GM21825 (cell line): ENCODE measurements around the gene UPK1A.
"Not testable (repeated sequence)": the region's sequence is repeated elsewhere in the genome, so short reads cannot be mapped to it uniquely, and the experiment has no call there.

Experiments
- ATAC-seq: cut with Tn5 transposase; IDR thresholded peaks from one replicate; pipeline ENCODE4 v1.9.1; 2021; ENCODE audit warnings: mild to moderate bottlenecking, moderate library complexity; ENCODE audit not compliant: unreplicated experiment

Gene UPK1A

DNA sequence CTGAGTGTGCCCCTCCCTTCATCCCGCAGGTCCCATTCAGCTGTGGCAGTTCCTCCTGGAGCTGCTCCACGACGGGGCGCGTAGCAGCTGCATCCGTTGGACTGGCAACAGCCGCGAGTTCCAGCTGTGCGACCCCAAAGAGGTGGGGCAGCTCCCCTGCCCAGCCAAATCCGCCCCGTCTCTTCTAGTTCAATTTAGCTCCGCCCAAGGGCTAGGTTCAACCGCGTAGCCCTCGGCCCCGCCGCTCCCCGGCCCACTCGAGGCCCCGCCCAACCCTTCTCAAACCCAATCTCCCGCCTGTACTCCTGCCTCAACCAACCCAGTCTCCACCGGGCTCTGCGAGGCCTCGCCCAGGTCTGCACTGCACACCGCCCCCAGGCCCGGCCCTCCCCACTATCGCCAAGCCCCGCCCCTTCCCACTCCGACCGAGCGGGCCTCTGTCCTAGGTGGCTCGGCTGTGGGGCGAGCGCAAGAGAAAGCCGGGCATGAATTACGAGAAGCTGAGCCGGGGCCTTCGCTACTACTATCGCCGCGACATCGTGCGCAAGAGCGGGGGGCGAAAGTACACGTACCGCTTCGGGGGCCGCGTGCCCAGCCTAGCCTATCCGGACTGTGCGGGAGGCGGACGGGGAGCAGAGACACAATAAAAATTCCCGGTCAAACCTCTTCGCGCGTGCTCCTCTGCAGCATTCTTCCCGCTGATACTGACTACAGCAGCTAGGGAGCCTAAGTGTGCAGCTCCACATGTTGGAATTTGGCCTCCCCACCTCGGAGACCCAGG is 21.9 kb upstream of the UPK1A start:
- ATAC-seq, result peak; percentile 67

DNA sequence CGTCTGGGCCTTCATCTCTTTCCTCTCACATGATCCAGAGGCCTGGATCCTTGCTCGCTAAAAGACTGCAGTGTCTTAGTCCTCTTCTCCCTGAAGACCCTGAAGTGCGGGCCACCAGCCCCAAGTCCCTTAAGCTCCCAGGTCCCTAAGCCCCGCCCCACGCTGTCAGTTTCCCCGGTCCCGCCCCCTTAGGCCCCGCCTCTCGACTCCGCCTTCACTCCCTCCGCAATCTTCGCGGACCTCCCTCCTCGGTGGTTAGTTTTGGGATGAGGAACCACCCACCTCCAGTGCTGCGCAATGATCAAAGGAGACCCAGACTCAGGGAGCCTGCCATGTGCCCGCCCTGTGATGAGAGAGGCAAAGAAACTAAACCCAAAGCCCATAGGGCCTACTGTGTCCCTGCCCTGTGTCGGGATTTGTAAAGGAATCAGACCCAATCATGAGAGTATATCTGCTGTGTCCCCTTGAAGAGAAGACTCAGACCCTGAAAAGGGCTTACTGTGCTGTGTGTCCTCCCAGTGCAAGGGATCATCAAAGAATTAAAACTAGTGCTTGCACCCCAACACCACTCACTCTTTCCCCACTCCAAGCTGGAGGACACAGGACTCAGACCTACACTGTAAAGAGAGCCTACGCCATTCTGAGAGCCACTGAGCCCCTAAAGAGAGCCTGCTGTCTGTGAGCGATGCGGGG is 21.2 kb upstream of the UPK1A start:
- ATAC-seq, result no peak

DNA sequence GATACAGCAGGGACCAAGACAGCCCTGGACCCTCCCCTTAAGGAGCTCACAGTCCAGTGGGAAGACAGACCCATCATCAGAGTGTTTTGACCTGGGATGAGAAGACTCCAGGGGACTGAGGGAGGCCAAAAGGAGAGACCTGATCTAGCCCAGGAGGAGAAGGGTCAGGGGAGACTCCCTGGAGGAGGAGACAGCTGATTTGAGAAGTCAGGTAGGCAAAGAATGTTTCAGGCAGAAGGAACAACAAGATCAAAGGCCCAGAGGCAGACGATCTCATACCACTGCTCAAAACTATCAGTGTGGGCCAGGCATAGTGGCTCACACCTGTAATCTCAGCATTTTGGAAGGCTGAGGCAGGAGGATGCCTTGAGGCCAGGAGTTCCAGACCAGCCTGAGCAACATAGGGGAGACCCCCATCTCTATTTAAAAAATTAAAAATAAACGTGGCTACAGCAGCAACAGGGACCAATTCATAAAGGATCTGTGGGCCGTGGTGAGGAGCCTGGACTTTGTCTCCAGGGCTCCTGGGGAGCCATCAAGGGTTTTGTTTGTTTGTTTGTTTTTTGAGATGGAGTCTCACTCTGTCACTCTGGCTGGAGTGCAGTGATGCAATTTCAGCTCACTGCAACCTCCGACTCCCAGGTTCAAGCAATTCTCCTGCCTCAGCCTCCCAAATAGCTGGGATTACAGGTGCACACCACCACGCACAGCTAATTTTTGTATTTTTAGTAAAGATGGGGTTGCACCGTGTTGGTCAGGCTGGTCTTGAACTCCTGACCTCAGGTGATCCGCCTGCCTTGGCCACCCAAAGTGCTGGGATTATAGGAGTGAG is 20.4 kb upstream of the UPK1A start:
- no peak for ATAC-seq

DNA sequence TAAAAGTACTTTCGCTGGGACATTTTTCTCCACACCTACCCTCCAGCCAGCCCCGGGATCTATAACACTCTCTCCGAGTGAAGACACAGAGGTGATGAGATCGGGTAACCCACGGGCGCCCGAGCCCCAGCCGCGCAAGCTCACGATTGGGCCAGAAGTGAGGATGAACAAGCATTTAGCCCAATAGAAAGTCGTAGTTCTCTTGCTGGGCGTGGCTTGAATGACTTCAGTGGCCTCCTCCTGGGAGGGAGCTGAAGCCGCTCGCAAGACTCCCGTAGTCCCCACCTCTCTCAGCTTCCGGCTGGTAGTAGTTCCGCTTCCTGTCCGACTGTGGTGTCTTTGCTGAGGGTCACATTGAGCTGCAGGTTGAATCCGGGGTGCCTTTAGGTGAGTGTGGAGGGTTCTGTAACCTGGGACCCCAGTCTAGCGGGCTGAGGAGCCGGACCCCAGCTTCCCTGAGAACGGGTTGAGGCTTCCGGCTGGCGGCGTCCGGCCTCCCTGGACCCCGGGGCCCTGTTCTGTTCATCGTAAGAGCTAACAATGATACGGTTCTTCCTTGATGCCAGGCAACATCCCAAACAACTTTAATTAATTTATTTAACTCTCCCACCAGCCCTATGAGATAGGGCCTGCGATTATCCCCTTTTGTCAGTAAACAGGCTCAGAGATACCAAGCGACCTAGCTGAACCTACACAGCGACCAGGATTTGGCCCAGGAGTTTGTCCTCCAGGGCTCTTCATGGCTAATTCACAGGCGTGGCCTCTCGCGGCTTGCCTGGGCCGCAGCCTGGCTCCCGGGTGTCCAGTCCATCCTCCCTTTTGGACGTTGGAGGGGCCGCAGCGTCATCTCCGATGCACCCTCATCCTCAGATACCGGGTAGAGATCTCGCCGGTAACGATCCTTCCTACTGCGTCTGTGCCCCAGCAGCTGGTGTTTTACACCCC is 18.0 kb upstream of the UPK1A start, which contains the start of gene COX6B1:
Gene COX6B1 (plus strand): TSS at position 307 of the 945 bp plus-strand sequence. CDS start 2,921 bp downstream, outside the sequence.
- ATAC-seq, result peak; percentile 45

DNA sequence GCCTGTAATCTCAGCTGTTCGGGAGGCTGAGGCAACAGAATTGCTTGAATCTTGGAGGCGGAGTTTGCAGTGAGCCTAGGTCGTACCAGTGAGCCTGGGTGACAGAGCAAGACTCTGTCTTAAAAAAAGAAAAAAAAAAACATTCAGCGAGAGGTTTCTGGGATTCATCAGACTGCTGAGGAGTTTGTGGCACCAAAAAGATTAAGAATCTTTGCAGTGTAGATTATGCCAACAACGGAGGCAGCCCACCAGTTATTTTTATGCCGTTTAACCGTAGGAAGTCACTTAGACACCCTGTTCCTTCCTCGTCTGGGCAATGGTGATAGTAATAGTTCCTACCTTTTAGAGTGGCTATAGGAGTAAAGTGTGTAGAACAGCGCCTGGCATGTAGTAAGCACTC is 15.7 kb upstream of the UPK1A start:
- no peak for ATAC-seq

DNA sequence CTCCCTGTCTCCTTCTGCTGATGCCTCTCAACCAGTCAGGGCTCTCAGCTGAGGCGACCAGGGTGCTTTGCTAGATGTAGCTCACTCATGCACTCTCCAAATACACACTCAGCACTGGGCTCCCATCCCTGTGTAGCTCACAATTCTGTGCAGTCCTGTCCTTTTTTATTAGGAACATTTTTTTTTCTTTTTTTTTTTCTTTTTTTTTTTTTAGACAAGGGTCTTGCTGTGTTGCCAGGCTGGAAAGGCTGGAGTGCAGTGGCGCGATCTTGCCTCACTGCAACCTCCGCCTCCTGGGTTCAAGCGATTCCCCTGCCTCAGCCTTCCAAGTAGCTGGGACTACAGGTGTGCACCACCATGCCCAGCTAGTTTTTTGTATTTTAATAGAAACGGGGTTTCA is 11.5 kb upstream of the UPK1A start:
- not testable (repeated sequence) for ATAC-seq

DNA sequence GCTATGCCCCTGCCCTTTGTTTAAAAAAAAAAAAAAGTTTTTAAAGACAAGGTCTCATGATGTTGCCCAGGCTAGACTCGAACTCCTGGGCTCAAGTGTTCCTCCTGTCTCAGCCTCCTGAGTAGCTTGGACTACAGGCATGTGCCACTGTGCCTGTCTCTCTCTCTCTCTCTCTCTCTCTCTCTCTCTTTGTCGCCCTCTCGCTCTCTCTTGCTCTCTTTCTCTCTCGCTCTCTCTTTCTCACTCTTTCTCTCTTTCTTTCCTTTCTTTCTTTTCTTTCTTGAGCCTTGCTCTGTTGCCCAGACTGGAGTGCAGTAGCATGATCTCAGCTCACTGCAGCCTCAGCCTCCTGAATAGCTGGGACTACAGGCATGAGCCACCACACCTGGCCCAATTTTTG is 10.7 kb upstream of the UPK1A start:
- no peak for ATAC-seq

DNA sequence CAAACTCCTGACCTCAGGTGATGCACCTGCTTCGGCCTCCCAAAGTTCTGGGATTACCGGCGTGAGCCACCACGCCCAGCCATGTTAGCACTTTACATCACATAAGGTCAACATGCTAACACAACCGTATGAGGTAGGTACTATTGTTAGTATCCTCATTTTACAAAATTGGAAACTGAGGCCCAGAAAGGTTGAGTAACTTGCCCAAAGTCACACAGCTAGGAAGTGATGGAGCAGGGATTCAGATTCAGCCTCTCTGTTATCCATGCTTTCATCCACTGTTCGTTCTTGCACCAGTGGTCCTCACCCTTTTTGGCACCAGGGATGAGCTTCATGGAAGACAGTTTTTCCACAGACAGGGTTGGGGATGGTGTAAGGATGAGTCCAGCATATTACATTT is 9.6 kb upstream of the UPK1A start:
- no peak for ATAC-seq

DNA sequence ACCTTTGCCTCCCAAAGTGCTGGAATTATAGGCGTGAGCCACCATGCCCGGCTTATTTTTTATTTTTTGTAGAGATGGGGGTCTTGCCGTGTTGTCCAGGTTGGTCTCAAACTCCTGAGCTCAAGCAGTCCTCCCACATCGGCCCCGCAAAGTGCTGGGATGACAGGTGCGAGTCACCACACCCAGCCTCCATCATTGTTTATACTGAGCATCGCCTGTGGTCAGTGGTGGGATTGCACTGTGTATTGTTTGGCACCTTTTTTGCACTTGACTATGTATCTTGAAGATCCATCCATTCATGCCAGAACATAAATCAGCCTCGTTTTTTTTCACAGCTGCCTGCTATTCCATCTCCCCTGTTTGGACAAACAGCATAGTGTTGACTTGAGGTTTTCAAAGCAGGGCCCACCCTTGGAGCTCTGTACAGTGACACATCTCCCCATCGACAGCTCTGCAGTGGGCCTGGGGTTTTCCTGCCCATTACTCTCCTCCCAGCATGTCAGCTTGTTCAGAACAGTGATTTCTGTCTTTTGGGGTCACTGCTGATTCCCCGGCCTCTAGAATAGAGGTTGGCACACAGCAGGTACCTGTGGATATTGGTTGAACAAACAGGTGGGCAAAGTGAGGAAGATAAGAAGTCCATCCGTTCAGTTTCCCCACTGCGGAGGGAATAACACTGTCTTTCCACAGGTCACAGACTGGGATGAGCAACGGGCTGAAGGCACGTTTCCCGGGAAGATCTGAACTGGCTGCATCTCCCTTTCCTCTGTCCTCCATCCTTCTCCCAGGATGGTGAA is 8.2 kb upstream of the UPK1A start:
- no peak for ATAC-seq

DNA sequence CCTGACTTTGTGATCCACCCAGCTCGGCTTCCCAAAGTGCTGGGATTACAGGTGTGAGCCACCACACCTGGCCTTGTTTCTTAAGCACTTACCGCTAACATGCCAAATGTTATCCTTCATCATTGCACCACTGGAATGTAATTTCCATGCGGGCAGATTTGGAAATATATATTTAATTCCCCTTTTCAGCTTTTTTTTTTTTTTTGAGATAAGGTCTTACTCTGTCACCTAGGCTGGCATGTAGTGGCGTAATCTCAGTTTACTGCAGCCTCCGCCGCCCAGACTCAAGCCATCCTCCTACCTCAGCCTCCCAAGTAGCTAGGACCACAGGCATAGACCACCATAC is 4.3 kb upstream of the UPK1A start:
- ATAC-seq, result no peak

DNA sequence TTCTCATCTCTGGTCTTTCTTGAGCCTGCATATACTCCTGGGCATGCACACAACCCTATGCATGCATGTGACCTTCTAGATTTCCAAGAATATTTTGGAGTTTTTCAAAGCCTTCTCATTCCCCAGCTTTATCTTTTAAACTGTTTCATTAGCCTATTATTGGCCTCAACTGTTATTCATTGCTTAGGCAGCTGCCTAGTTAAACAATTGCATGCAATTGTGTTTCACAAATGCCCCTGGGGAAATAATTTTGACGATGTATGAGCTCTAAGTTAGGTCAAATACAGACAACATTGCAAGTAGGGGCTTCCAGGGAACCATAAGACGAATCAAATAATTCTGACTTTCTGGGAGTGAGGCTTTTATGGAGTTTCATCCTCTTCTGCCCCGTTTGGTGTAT is 2.3 kb upstream of the UPK1A start:
- ATAC-seq, result no peak

DNA sequence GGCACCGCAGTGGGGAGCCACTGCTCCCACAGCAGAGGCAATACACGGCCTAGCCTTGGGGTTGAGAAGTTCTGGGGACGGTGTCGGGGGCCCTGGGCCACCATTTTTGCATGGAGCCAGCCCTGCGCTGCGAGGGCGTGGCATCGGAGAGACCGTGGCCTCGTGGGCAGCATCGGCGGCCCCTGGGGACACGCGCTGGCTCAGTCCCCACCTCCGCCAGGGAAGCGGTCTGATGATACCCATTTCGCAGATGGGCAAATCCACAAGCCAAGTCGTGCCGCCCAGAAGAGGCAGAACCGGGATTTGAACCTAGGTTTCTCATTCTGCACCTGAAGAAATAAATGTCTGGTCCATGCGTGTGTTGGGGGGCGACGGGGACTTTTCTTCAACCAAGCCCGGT is 1.2 kb upstream of the UPK1A start:
- ATAC-seq, result no peak

DNA sequence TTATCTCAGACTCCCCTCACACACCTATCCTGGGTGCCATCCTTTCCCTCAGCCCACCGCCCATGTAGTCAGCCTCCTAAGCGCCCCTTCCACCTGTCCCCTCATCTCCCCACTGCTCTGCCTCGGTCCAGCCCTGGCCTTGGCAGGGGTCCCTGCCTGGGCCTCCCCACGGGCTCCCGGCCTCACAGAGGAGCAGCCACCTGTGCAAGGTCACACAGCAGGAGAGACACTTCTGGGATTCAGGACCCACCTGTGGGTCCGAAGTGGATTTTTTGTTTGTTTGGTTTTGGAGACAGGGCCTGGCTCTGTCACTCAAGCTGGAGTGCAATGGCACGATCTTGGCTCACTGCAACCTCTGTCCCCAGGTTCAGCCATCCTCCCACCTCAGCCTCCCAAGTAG is 713 bp upstream of the UPK1A start:
- no peak for ATAC-seq

DNA sequence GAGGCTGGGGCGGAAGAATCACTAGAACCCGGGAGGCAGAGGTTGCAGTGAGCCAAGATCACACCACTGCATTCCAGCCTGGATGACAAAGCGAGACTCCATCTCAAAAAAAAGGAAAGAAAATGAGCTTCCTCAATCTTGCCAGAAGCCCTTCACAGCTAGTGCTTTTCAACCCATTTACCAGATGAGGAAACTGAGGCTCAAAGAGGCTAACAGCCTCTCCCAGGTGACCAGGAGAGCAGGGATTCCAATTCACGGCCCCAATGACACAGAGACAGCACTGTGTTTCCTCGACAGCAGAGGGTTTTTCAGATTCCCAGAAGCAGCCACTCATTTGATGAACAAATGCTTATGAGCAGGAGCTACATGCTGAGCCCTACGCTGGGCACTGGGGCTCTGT is 3.2 kb downstream of the UPK1A start:
- no peak for ATAC-seq

DNA sequence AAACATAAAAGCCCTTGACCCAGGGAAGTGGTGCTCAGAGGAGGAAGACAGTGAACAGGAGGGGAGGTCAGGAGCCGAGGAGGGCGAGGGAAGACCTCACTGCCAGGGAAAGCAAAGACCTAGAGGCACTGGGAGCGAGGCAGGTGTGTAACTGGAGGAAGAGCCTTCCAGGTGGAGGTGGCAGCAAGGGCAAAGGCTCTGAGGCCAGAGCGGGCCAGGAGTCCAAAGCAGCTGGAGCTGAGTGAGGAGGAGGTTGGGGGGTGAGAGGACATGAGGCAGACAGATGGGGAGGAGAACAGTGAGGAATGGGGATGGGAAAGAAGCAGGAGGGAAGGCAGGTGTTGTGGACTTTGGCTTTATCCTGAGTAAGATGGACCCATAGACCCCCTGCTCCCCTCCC is 3.7 kb downstream of the UPK1A start:
- no peak for ATAC-seq

DNA sequence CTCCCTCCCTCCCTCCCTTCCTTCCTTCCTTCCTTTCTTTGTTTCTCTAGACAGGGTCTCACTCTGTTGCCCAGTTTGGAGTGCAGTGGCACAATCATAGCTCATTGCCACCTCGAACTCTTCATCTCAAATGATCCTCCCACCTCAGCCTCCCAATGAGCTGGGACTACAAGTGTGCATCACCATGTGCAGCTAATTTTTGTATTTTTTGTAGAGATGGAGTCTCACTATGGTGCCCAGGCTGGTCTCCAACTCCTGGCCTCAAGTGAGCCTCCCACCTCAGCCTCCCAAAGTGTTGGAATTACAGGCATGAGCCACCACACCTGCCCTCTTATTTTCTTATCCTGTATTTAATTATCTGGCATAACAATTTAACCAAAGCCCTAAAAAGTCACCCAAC is 4.4 kb downstream of the UPK1A start:
- no peak for ATAC-seq

DNA sequence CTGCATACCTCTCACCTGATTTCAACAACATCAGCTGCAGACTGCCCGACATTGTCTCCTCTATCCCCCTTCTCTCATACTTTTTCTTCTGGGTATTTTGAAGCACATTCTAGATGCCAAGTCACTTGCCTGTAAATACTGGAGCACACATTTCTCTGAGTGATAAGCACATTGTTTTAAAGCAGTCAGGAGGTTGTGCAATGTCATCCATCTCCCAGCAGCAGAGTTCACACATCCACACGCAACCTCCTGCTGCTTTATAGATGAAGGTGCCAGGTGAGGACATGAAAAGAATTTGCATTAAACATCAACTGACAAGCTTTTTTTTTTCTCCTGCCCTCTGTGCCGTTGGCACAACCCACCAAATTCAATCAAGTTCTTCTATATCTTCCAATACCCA is 5.5 kb downstream of the UPK1A start:
- no peak for ATAC-seq

DNA sequence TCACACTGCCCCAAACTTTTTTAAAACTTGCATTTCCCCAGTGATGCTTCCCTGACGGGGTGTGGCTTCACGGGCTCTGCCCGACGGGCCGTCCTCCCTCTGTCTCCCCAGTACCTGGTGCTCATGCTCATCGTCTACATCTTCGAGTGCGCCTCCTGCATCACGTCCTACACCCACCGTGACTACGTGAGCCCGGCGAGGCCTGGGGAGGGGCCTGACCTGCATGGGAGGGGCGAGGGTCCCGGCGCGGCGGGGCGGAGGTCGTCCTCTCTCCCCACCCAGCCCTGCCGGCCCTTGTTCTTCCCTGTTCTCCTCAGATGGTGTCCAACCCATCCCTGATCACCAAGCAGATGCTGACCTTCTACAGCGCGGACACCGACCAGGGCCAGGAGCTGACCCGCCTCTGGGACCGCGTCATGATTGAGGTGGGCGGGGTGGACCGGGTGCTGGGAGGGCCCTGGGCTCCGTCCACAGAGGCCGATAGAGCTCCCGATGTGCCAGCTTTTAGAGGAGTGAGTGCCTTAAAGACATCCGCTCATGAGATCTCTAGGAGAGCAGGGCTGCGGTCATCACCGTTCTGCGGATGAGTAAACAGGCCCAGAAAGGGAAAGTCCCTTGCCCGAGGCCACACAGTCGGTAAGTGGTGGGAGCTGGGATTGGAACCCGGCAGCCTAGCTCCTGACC is 6.9 kb downstream of the UPK1A start:
- ATAC-seq, result no peak

DNA sequence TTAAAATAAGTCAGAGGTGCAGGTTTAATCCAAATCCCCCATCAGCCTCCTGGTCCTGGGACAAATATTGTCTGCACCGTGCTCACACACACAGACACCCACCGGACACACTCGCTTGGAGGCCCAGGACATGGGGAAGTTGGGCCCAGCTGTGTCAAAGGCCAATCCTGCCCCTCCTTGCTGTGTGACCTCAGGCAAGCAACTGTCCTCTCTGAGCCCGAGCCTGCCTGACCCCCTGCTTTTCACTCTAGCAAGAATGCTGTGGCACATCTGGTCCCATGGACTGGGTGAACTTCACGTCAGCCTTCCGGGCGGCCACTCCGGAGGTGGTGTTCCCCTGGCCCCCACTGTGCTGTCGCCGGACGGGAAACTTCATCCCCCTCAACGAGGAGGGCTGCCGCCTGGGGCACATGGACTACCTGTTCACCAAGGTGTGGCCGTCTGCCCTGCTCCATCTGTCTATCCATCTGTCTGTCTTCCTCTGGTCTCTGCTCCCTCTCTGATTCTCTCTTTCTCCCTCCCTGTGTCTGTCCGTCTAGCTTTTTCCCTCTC is 9.3 kb downstream of the UPK1A start:
- ATAC-seq, result no peak
